Stimulated activated CD4-positive, alpha-beta T cell treated with anti-CD3 and anti-CD28 coated beads, TNF-alpha, amount 100 ng/mL, for 24 hours (primary cell): Measurements from ENCODE around the gene FEZF1.
"Not testable (repeated sequence)": the region's sequence is repeated elsewhere in the genome, so short reads cannot be mapped to it uniquely, and the experiment has no call there.

Source experiments
- DNase-seq, 3 experiments: peaks; one replicate each; pipeline ENCODE4 v3.0.0-alpha.2; 2020; ENCODE audit warnings: low read depth in 3 of 3

Gene FEZF1

DNA sequence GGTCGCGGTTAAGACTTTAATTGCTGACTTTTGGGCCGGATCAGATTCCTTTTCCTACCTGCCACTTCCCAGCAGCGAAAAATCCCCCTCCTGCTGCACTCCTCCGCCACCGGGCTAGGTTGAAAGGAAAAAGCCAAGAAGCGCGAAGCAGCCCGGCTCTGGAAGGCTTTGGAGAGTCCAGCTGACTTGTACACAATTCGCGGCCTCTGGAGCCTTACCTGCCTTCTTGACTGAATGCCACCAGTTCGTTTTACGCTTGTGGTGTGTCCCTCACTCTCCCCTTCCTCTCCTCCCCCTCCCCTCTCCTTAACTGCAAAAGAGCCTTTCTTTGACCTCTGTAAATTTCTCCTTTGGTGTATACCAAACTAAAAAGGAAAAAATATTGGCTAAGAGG, 2.7 kb upstream of the FEZF1 start:
- no peak for DNase-seq

DNA sequence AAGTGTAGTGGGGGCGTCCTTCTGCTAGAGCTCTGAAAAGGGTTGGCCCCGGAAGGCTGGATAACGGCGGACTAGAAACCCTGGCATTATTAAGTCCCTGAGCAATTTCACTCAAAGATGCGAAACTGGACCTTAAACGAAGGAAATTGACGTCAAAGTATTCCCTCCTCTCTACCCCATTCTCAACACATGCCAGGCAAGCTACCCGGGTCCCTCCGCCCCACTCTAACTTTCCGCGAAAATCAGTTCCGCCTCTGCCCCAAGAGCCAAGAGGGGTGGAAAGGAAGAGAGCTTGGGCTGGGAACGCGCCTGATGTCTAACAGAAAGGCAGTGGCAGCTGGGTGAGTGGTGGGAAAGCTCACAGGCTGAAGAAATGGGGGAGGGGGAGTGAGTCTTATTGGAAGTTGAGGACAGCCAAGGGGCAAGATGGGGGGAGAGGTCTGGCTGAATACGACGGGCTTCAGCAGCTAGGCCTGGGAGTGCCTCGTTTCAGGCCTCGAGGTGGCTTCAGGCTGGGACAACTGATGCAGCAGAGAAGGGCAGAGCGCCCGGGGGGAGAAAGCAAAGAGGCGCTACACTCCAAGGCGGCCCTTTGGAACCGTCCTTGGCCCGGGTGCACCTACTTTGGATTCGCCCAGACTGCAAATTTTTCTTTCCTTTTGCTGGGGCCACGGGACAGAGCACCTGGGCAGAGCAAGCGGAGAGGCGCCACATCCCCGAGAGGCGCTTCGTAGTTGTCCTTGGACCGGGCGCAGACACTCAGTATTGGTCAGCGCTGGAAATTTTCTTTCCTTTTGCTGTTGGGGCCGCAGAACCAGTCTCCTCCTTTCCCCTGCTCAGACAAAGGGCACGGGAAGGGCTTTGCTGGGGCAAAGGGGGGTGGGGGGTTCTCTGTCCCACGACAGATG, 2.0 kb upstream of the FEZF1 start:
- DNase-seq, result no peak

DNA sequence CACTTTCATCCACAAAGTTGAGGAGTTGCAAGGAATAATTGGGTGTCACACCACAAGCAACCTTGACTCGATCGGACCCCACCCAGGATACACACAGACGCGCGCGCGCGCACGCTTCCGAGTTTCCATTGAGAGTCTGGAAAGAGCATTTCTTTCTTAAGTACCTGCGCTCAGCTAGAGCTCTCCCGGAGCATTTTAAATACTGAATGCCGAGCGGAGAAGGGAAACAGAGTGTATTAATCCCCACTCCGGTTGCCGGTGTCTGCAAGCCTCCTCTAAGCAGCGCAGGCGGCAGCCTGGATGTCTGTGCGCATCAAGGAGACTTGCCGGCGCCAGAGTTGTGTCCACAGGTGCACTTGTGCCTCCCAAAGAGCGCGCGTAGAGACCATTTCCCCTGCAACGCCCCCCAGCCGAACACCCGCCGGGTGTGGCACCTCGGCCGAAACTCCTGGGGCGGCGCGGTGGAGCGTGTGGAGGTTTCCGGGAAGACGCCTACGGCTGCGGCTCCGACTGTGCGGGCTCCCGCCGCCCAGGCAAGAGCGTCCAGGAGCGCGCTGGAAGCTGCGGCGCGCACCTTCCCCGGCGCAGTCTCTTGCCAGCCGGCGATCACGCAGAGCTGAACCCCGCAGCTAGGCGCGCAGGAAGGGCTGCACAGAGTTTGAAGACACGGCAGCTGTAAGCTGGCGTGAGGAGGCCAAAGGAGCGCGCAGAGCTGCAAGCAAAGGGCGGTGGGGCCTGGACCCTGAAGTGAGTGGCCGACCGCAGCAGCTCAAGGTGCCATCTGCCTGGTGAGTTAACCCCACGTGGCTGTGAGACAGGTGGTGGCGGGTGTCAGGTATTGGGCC, 1.1 kb upstream of the FEZF1 start:
- no peak for DNase-seq

DNA sequence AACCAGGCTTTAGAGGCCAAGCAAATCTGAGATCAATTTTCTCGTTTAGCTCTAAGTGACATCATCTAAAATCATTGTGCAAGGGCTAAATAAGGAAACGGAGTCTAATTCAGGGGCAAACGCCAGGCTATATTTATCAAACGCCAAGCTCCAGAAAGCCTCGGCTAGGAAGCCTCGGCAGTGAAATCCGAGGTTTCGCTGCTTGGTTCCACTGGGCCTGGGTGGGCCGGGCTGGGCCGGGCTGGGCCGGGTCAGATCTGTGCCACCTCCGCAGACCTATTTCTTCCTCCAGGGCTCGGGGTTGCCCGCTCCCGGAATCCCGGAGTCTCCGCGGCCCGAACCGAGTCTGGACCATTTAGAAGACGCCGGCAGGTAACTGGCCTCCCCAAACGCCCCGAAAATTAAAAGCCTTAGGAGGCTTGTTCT, 459 bp upstream of the FEZF1 start:
- DNase-seq, result no peak

DNA sequence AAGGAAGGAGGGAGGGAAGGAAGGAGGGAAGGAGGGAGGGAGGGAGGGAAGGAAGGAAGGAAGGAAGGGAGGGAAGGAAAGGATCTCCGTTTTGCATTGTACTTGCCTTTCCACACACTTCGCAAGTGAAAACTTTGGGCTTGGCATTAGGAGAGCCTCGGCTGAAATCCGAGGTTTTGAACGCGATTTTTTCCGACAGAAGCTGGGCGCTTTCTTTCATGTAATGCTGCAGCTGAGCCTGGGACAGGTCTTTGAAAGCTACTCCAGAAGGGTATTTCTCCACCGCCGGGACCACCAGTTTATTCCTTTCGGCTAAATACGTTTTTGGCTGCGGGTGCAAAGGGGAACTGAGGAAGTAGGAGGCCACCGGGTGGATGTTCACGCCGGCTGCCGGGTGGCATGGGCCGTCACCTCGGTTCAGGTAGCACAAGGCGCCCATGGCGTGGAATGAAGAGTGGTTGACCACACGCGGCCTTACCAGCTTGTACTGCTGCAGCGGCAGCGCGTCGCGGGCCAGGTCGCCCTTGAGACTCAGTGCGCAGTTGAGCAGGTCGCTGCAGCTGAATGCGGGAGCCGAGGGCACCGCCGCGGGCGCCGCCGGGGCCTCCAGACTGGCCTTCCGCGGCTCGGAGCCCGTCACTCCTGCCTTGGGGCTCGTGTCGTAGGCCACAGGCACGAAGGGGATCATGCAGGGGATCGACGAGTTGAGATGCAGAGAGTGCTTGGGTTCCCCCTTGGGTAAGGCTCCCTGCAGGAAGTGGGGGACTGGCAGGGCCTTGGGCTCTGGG, 825 bp downstream of the FEZF1 start:
- DNase-seq, result no peak

DNA sequence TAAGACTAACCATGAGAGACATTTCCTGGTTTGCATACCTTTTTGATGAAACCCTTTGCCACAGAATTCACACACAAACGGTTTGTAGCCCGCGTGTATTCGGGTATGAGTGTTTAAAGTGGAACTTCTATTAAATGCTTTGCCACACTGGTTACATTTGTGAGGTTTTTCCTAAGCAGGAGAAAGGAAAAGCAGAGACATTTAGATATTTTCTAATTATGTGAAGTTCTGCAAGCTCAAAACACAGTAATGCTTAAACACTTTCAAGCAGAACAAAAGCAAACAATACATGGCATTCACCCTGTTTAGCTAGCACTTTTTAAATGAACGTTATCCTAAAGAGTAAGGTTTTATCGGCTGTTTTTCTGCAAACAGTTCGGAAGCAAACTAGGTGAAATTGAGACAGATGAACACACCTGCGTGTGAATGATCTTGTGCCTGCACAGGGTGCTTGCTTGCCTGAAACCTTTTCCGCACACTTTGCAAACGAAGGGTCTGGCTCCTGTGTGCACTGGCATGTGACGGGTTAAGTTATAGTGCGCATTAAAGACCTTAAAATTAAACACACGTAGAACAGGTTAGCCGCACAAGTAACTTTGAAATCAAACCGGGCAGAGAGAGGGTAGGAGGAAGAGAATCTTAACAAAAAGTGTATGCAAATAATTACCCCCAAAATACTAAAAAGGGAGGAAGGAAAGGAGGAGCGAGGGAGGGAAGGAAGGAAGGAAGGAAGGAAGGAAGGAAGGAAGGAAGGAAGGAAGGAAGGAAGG, 1.6 kb downstream of the FEZF1 start:
- DNase-seq, result no peak

DNA sequence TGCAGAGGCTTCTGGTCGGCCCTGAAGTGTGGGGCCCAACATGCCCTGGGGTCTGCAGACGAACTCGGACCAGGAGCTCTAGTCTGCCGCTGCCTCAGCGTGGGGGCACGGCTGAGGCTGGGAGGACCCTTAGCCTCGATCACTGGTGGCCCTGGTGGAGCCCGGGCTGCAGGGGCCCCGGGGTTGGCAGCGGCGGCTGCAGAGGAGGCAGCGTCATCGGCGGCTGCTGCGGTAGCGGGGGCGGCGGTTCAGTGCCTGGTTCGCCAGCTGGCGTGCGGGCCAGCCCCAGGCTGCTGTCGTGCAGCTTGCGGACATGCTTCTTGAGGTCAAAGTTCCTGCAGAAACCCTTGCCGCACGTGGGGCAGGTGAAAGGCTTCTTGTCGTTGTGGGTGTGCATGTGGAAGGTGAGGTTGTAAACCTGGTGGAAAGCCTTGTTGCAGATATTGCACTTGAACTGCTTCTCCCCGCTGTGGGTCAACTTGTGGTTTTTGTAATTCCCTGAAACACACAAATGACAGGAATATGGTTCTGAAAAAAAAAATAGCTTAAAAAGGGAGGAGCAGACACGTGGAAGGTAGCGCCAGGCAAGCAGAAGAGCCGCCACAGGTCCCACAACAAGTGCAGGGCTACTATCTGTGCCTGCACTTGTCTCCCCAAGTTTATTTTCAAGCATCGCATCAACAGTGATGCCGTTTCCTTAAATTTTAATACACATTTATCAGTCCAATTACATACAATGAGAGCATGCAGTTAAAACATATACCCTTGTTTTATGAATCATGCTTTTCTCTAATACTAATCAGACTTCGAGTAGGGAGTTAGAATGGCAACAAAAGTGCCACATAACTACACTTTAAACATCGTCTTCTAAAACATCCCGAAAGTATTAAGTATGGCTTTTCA, 2.4 kb downstream of the FEZF1 start:
- no peak for DNase-seq

DNA sequence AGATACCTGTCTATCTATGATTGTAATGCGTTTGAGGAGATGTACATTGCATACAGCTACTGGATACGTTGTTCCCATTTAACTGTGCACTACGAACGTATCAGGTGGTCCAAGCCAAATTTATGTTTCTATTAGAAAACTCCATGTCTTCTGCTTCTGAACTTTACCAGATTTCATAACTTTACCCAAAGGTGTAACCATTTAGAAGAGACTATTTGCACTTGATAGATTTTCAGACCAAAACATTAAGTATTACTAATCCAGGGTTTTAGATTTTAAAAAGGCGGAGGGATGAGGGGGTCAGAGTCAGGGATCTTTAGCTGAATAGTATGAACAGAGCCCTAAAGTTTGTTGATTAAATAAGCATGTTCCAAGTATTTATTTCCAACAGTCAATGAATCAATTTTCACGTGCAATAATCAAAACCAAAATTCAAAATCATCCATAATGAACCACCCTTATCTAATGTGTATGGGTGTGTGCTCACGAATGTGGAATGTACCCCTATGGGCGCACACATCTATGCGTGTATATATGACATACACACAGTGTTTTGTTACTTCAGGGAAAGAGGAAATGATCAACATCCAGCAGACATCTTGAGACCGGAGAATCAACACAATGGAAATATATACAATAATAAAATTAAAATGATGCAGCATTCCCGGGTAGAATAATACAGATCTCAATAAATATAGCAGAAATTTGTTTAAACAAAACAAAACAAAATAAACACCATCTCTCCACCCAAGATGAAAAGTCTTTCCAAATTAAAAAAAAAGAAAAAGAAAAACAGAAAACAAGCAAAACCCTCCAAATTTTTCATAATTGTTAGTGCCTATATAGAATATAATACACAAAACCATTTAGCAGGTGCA, 3.4 kb downstream of the FEZF1 start:
- no peak for DNase-seq

DNA sequence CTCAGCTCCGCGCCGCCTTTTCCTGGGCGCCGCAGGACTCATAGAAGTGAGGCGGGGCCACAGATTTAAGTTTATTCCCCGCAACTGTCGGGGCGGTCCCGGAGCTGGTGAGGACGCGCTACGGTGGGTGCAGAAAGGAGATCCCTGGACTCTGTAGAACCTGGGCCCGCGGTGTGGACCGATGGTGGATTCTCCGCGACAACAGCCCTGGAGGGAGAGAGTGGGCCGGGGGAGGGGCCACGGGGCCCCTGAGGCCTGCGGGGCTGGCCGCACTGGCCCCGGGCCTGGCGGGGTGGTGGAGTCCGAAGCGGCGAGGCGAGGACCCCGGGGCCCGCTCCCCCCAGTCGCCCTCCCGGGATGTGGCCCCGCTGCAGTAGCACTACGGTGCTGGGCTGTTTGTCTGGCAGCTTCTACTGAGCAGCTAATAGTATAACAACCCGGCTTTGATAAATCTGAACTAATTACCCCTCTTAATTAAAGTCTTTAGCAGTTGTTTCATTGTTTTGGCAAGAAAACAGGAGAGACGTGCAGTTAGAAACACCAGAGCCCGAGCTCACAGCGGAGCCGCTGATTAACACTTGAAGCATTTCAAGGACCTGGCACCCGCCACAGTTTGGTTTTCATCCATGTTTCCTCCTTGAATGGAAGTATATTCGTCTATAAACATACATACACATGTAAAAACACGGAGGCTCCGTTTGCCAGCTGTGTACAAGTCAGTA, 4.2 kb downstream of the FEZF1 start:
- DNase-seq, result no peak

DNA sequence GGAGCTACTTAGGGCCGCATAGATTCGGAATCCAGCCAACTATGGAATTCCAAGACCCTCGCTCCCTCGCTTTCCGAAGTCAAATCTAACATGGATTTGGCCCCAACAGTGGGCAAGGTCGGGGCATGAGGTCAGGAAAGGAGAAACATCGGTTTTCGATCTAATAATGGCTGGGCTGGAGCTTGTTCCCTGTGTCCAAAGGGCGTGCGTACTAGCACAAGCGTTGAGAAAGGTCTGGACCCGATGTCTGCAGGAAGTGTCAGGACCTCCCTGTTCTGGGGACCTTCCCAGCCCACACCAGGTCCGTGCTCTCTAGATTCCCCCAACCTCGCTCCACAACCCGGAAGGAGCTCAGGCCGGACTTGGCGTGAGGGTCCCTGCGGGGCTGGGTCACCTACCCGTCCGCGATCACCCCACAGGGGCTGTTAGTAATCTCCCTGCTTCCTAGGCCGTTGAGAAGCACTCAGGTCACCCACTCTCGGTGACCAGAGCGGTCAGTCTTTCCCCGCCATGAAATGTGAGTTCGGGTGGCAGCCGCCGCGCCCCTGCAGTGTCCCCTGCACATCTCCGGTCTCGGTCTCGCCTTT, 4.8 kb downstream of the FEZF1 start:
- DNase-seq, result no peak

DNA sequence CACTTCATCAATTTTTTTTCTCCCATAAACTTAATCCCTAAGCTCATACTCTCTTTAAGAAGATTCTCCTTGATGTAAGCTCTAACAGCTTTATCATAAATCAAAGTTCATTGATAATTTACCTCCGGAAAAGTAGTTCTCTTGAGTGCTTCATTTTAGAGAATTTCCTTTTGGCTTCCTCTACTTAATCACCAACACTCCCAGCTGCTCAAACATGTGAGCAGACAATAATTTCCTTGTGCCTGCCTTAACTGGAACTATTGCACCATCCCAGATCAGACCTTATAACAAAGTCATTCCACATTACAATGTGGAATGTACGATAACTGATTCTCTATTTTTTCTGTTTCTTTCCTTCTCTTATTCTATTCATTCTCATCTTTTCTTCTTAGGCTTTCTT, 5.9 kb downstream of the FEZF1 start:
- DNase-seq, result no peak

DNA sequence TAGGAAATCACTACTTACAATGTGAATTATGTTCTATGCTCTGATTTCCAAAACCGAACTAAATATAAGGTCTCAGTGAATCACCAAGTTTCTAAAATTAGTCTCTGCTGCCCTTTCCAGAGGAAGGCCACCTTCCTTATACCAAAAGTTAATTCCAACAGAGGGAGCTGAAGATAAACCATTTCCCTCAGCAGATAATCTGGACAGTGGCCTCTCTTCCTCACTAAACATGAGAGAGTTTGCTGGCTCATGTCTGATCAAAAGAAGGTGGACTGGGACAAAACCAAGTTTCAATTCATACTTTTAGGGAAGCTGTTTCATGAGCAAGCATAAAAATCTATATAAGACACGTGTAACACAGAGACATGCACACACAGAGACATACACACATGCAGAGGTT, 6.4 kb downstream of the FEZF1 start:
- no peak for DNase-seq

DNA sequence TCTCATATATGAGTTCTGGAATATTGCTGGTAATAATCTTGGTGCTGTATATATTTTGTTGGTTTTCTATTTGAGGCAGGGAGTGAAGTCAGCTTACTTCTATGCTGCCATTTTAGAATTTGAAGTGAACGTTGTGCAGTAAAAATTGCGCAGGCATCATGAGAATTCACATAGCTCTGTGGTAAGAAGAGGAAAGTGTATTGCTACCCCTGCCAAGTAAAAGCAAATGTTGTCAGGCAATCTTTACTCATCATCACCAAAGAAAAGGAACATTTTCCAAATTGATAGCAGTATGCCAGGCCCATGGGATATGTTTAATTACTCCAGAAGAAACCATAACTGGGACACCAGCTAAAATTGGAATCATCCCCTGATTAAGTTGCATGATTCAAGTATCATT, 13.4 kb downstream of the FEZF1 start:
- no peak for DNase-seq

DNA sequence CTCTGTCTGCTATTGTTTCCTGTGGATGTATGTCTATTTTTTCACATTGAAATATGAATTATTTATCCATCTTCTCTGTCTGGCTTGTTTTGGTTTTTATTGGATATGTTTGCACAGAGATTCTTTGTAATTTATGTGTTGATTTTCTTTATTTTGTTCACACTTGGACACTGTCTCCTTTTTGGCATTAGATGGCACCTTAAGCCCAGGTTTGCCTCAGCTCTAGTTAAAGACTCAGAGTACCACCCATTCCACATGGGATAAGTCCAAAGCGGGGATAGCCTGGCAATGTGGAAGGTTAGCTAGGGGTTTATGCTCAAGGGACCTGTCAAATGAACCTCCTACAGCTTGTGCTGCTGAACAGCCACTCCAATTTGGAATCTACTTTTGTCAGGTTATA, 14.1 kb downstream of the FEZF1 start:
- no peak for DNase-seq

DNA sequence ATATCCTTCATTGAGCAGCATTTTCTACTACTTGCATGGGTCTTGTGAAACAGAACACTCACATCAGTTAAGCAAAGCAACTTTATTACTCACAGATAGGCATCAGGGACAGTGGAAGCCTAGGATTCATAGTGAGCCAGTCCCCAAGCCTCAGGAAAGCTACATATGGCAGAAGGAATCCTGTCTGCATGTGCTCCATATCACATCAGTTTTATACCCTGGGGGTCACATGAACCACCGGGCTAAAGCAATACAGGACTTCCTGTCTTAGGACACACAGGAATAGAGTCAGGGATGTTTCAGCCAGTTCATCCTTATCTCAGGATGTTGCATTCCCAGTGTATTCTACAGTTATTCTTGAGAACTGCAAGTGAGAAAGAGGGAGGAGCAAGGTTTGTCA, 15.1 kb downstream of the FEZF1 start:
- no peak for DNase-seq

DNA sequence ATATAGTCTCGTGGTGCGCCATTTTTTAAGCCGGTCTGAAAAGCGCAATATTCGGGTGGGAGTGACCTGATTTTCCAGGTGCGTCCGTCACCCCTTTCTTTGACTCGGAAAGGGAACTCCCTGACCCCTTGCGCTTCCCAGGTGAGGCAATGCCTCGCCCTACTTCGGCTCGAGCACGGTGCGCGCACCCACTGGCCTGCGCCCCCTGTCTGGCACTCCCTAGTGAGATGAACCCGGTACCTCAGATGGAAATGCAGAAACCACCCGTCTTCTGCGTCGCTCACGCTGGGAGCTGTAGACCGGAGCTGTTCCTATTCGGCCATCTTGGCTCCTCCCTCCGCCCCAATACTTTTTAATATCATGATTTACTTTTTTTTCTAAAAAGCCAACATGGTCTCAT, 19.9 kb downstream of the FEZF1 start:
- DNase-seq, result not testable (repeated sequence)

DNA sequence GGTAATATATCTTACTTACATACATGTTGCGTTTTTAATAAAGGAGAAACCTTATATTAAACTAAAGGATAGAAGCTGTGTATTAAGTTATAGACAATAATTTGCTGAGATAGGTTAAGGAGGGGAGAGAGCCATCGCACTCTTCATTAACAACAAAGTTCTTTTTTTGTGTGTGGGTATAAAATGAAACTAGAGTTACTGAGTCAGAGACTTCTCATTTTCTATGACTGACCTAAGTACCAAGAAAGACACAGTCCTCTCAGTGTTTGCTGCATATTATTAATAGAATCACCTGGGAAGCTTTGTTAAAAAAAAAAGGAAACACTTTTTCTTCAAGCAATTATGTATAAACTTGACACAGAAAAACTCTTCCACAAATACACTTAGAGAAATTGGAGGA, 31.4 kb downstream of the FEZF1 start:
- no peak for DNase-seq

DNA sequence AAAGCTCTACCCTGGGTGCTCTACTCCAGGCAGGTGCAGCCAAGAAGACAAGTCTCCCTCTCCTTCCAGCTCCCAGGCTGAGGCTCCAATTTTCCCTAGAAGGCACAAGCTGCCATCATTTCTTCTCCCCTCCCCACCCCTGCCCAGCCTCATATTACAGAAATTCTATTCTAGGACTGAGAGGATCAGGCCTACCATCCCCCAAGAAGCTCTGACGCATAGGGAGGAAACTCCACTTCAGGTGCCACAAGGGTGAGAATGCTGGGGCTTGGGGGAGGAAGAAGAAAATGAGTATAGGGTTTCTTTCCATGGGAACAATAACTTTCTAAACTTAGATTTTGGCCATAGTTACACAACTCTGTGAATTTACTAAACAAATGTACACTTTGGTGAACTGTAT, 35.3 kb downstream of the FEZF1 start:
- DNase-seq, result no peak
